K562 (cell line): ENCODE measurements around the gene INVS. TPM values are rescaled to one million over a fixed set of nuclear protein-coding genes. Genes with fewer than 3 reads are reported as not detected.

ENCODE experiments used
- ATAC-seq: fragments of 200-7000 bp; cut with Tn5 transposase; 3 replicates; pipeline ENCODE4 v1.9.1; 2020; ENCODE audit warnings: moderate library complexity
- BruUV-seq: library from RNA; stranded (reverse); fragments of 400-500 nt; replicated peaks from 2 replicates; lab custom pipeline; 2021; lab: Mats Ljungman, UMichigan
- CTCF ChIA-PET: fragments of 300-600 bp; formaldehyde crosslinking; extraction: SDS; loops from one replicate; lab custom pipeline; 2021; ENCODE audit warnings: low intra/inter-chr PET ratio; lab: Yijun Ruan, JAX
- POLR2A ChIA-PET: fragments of 300-600, 350-650 bp; sonication (Branson Sonifier 250); formaldehyde crosslinking; extraction: SDS; loops from one replicate; lab custom pipeline; 2021; ENCODE audit warnings: antibody characterized with exemption, inconsistent platforms; lab: Yijun Ruan, JAX
- DNase-seq, 4 experiments: peaks; one replicate each; pipeline versions ENCODE4 v3.0.0 to v3.0.0-alpha.2; 2011 to 2018; ENCODE audit warnings: low spot score in 3 of 4, mixed read lengths in 3 of 4; ENCODE audit errors: extremely low read depth in 1 of 4
- FAIRE-seq: peaks from 2 replicates; lab custom pipeline; 2011; peaks lifted over from hg19 to GRCh38; lab: Jason Lieb, UNC
- H2AFZ ChIP-seq: 2 replicates; pipeline ENCODE4 v1.6.0; 2011; ENCODE audit warnings: low read depth, low read length, control low read depth, inconsistent platforms
- H3K27ac ChIP-seq: fragments of 200-600 bp; 3 replicates; pipeline ENCODE4 v1.8.0; 2011; ENCODE audit warnings: low read depth, mild to moderate bottlenecking, control low read depth, inconsistent platforms, low read length, moderate library complexity, mixed read lengths; ENCODE audit errors: extremely low read depth
- H3K27me3 ChIP-seq, 2 experiments: fragments of 300-600 bp in 1 of 2; 2 replicates in 1 of 2; 3 replicates in 1 of 2; pipeline versions ENCODE4 v1.6.0 to v1.8.0; 2011; ENCODE audit warnings: inconsistent platforms in 2 of 2, low read length in 2 of 2, mild to moderate bottlenecking in 1 of 2, mixed read lengths in 1 of 2, moderate library complexity in 1 of 2; ENCODE audit not compliant: control insufficient read depth in 2 of 2, insufficient read depth in 2 of 2
- H3K36me3 ChIP-seq: fragments of 300-600 bp; 3 replicates; pipeline ENCODE4 v1.8.0; 2011; ENCODE audit warnings: mild to moderate bottlenecking, low read length, inconsistent platforms; ENCODE audit not compliant: control insufficient read depth, insufficient read depth
- H3K4me1 ChIP-seq, 2 experiments: fragments of 200-600 bp in 1 of 2; replicated peaks in 1 of 2; 2 replicates in 1 of 2; 3 replicates in 1 of 2; pipeline versions ENCODE4 v1.5.1 to v1.8.0; 2011; ENCODE audit warnings: inconsistent platforms in 2 of 2, low read length in 2 of 2, mild to moderate bottlenecking in 1 of 2, mixed read lengths in 1 of 2, moderate library complexity in 1 of 2; ENCODE audit not compliant: control insufficient read depth in 2 of 2, insufficient read depth in 2 of 2
- H3K4me2 ChIP-seq: 2 replicates; pipeline ENCODE4 v1.6.1; 2011; ENCODE audit warnings: low read length, control low read depth, inconsistent platforms, mixed read lengths; ENCODE audit not compliant: insufficient read depth
- H3K4me3 ChIP-seq: fragments of 200-600 bp; sonication (generic), shearing (Covaris generic); 2 replicates; pipeline ENCODE4 v1.5.1; 2016; ENCODE audit warnings: control low read depth, inconsistent platforms
- H3K79me2 ChIP-seq: fragments of 200-600 bp; 3 replicates; pipeline ENCODE4 v1.8.0; 2011; ENCODE audit warnings: low read length, inconsistent platforms; ENCODE audit not compliant: control insufficient read depth, insufficient read depth
- H3K9ac ChIP-seq, 2 experiments: 2 replicates each; pipeline versions ENCODE4 v1.6.0 to v1.6.1; 2011; ENCODE audit warnings: low read depth in 2 of 2, low read length in 2 of 2, control low read depth in 1 of 2, inconsistent platforms in 1 of 2, mild to moderate bottlenecking in 1 of 2, mixed read lengths in 1 of 2; ENCODE audit not compliant: insufficient read depth in 1 of 2
- H3K9me1 ChIP-seq: one replicate; pipeline ENCODE4 v1.6.0; 2011; ENCODE audit warnings: inconsistent platforms, mild to moderate bottlenecking, low read length, moderate library complexity; ENCODE audit not compliant: control insufficient read depth, insufficient read depth
- H3K9me3 ChIP-seq: replicated peaks from 2 replicates; pipeline ENCODE4 v1.5.1; 2011; ENCODE audit warnings: low read depth, low read length, inconsistent platforms; ENCODE audit not compliant: control insufficient read depth, insufficient read depth
- H4K20me1 ChIP-seq: replicated peaks from 2 replicates; pipeline ENCODE4 v1.6.1; 2011; ENCODE audit warnings: low read length, inconsistent platforms, mixed read lengths; ENCODE audit not compliant: control insufficient read depth, insufficient read depth
- ATF4 ChIP-seq: fragments of 450-650 bp; formaldehyde crosslinking; IDR thresholded peaks from 2 replicates; pipeline ENCODE4 v1.4.0; 2022; ENCODE audit warnings: mild to moderate bottlenecking, moderate library complexity
- FOSL1 ChIP-seq: fragments of 200-800 bp; sonication (Bioruptor generic); conservative IDR thresholded peaks from 2 replicates; pipeline ENCODE4 v1.6.1; 2016; ENCODE audit warnings: missing genetic modification characterization, missing compliant biosample characterization
- MAFG ChIP-seq: fragments of 450-650 bp; conservative IDR thresholded peaks from 2 replicates; pipeline ENCODE4 v1.6.1; 2016; ENCODE audit warnings: missing genetic modification characterization, missing compliant biosample characterization
- MAFK ChIP-seq: IDR thresholded peaks from 2 replicates; pipeline ENCODE4 v1.6.1; 2011; ENCODE audit warnings: low read length, improper control_type of control experiment
- NFXL1 ChIP-seq: fragments of 450-650 bp; formaldehyde crosslinking; IDR thresholded peaks from 2 replicates; pipeline ENCODE4 v1.4.0; 2021; ENCODE audit warnings: mild to moderate bottlenecking
- POLR2B ChIP-seq: fragments of 450-650 bp; IDR thresholded peaks from 2 replicates; pipeline ENCODE4 v1.6.1; 2018; ENCODE audit warnings: low read depth; ENCODE audit not compliant: partially characterized antibody
- WGBS: fragments of 100-300 bp; shearing (Covaris generic); methylation state at CpG from one replicate; pipeline ENCODE4 v1.1.6; 2016; ENCODE audit warnings: low coverage, mixed read lengths; ENCODE audit not compliant: insufficient coverage; ENCODE audit errors: missing lambda C conversion rate; 5-methylcytosine and 5-hydroxymethylcytosine counted together
- in situ Hi-C: fragments of 300-500 bp; cut with MboI; formaldehyde crosslinking; loops from 4 replicates; pipeline ENCODE4 v1.15.0; 2018; ENCODE audit warnings: inconsistent platforms, mixed read lengths
- intact Hi-C: fragments of 100-400 bp; cut with micrococcal nuclease; formaldehyde crosslinking; loops from 2 replicates; pipeline ENCODE4 v1.14.2; 2022
- polyA plus RNA-seq, 8 experiments: library from polyadenylated mRNA; depleted of rRNA in 4 of 8; stranded (reverse) in 5 of 8; unstranded in 3 of 8; fragments of >200 nt; fragmentation: Nextera tagmentation in 2 of 8; fragmentation: Illumina TruSeq in 1 of 8; extraction: Ambion mirVana in 2 of 8; extraction: Trizol in 1 of 8; gene quantifications; 2 replicates each; pipeline versions ENCODE4 v1.2.1 to v1.2.3, GENCODE V29; 2011 to 2014; ENCODE audit warnings: inconsistent platforms in 1 of 8, missing spikeins in 1 of 8
- total RNA-seq, 7 experiments: library from RNA; depleted of rRNA in 6 of 7; stranded (reverse); fragments of >200 nt in 6 of 7; fragmentation: Illumina TruSeq in 2 of 7; extraction: Trizol in 2 of 7; gene quantifications; 2 replicates each; pipeline versions ENCODE4 v1.2.1 to v1.2.3, GENCODE V29; 2011 to 2021; ENCODE audit warnings: low replicate concordance in 1 of 7
- TF ChIP-seq, protein P1 (sequence below): fragments of 450-650 bp; IDR thresholded peaks from 2 replicates; pipeline ENCODE4 v1.6.1; 2014; ENCODE audit warnings: low read depth, mild to moderate bottlenecking, moderate library complexity, borderline replicate concordance
- TF ChIP-seq, protein P2 (sequence below): fragments of 450-650 bp; formaldehyde crosslinking; conservative IDR thresholded peaks from 2 replicates; pipeline ENCODE4 v1.4.0; 2022; ENCODE audit warnings: mild to moderate bottlenecking, missing genetic modification characterization

The INVS gene
- total and polyA plus RNA-seq, 9 of the 15 experiments (the other 6 are each of a cell fraction or from before 2014, with no cell fraction given), result 0.77 to 18.5 (median 10.0) TPM

GRCh38 chr9:100105861-100106260 is 6.8 kb downstream of the INVS start:
- Histone ChIP-seq H4K20me1 (no peaks in the 10 kb centered on the region), H3K27me3 (no peaks in the 10 kb centered on the region), H2AFZ (no peak overlapping the region), H3K27ac (no peak overlapping the region), H3K9ac (no peak overlapping the region), H3K4me2 (no peak overlapping the region), H3K9me3 (no peaks in the 10 kb centered on the region), H3K4me3 (no peak overlapping the region), H3K79me2 (0 out of 3 replicates have a peak, but pooled peaks cover 3% of the 10 kb centered on the region), H3K36me3 (peaks cover 52% of the 10 kb centered on the region; the same call in 2 of the 3 replicates), H3K4me1 (peaks cover 0 to 3% of the 10 kb centered on the region in 2 experiments; a peak in 1 of 5 replicates), H3K9me1 (no peaks in the 10 kb centered on the region)
- no peak for DNase-seq
- ATAC-seq, result no peak
- intact Hi-C loops (no loop called here), in situ Hi-C loops (no loop called here)
- no peak for FAIRE-seq
- no peak for TF ChIP-seq MAFG (tag)
- TF ChIP-seq NFXL1 (CRISPR knock-in tag), result no peak
- TF ChIP-seq ATF4 (CRISPR knock-in tag), result no peak
- TF ChIP-seq POLR2B, result no peak
- ChIA-PET POLR2A (no interaction called here), CTCF (no interaction called here)
- WGBS, result 62% methylated on average over 1 of the region's 1 CpG
- BruUV-seq, result no TSS peak

- FAIRE-seq (no peak), ATAC-seq (no peak), DNase-seq (no peak)
- no peak overlapping the region for H3K27ac ChIP-seq
- H3K4me3 ChIP-seq, result no peak overlapping the region
- no TSS peak for BruUV-seq
- no peak overlapping the region for H3K9ac ChIP-seq
- H3K9me3 ChIP-seq, result no peaks in the 10 kb centered on the region
- H4K20me1 ChIP-seq, result no peaks in the 10 kb centered on the region
- no peaks in the 10 kb centered on the region for H3K9me1 ChIP-seq
- peaks cover 51% of the 10 kb centered on the region; the same call in 2 of the 3 replicates for H3K36me3 ChIP-seq
- in situ Hi-C loops (no loop called here), intact Hi-C loops (no loop called here)
- ChIA-PET POLR2A (no interaction called here), CTCF (no interaction called here)
- no peak overlapping the region for H3K4me2 ChIP-seq
- H3K27me3 ChIP-seq, result no peaks in the 10 kb centered on the region
- WGBS, result 75% methylated on average over 2 of the region's 2 CpGs
- no peaks in the 10 kb centered on the region; a peak in 1 of 5 replicates for H3K4me1 ChIP-seq
- H2AFZ ChIP-seq, result no peak overlapping the region
- 0 out of 3 replicates have a peak, but pooled peaks cover 3% of the 10 kb centered on the region for H3K79me2 ChIP-seq
- no peak for TF ChIP-seq FOSL1 (tag)
- no peak for TF ChIP-seq MAFK
- TF ChIP-seq, protein P1, sequence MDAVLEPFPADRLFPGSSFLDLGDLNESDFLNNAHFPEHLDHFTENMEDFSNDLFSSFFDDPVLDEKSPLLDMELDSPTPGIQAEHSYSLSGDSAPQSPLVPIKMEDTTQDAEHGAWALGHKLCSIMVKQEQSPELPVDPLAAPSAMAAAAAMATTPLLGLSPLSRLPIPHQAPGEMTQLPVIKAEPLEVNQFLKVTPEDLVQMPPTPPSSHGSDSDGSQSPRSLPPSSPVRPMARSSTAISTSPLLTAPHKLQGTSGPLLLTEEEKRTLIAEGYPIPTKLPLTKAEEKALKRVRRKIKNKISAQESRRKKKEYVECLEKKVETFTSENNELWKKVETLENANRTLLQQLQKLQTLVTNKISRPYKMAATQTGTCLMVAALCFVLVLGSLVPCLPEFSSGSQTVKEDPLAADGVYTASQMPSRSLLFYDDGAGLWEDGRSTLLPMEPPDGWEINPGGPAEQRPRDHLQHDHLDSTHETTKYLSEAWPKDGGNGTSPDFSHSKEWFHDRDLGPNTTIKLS, result no peak
- TF ChIP-seq, protein P2, sequence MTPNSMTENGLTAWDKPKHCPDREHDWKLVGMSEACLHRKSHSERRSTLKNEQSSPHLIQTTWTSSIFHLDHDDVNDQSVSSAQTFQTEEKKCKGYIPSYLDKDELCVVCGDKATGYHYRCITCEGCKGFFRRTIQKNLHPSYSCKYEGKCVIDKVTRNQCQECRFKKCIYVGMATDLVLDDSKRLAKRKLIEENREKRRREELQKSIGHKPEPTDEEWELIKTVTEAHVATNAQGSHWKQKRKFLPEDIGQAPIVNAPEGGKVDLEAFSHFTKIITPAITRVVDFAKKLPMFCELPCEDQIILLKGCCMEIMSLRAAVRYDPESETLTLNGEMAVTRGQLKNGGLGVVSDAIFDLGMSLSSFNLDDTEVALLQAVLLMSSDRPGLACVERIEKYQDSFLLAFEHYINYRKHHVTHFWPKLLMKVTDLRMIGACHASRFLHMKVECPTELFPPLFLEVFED (CRISPR knock-in tag), result no peak
Observed at GRCh38 chr9:100106616-100107015, 7.6 kb downstream of the INVS start.
